H9 (cell line): ENCODE measurements around the gene ACRV1. TPM values are rescaled to one million over a fixed set of nuclear protein-coding genes. Genes with fewer than 3 reads are reported as not detected.

Source experiments
- DNase-seq: peaks from one replicate; pipeline ENCODE4 v3.0.0-alpha.2; 2017
- H2AFZ ChIP-seq: one replicate; pipeline ENCODE4 v1.6.1; 2013; ENCODE audit warnings: mild to moderate bottlenecking, low read length, control low read depth, moderate library complexity
- H2AK5ac ChIP-seq: 2 replicates; pipeline ENCODE4 v1.6.1; 2013; ENCODE audit warnings: low read length, control low read depth, mixed read lengths; ENCODE audit not compliant: insufficient read length
- H2BK120ac ChIP-seq: one replicate; pipeline ENCODE4 v1.6.1; 2013; ENCODE audit warnings: low read depth, mild to moderate bottlenecking, low read length, control low read depth, inconsistent platforms; ENCODE audit not compliant: poor library complexity, severe bottlenecking
- H2BK12ac ChIP-seq: 2 replicates; pipeline ENCODE4 v1.6.1; 2013; ENCODE audit warnings: low read length, control low read depth, mixed read lengths, low read depth; ENCODE audit not compliant: insufficient read length
- H2BK15ac ChIP-seq: 2 replicates; pipeline ENCODE4 v1.6.1; 2013; ENCODE audit warnings: low read depth, low read length, control low read depth
- H2BK20ac ChIP-seq: one replicate; pipeline ENCODE4 v1.6.1; 2013; ENCODE audit warnings: low read depth, mild to moderate bottlenecking, low read length, control low read depth, inconsistent platforms; ENCODE audit not compliant: poor library complexity, severe bottlenecking
- H2BK5ac ChIP-seq: 2 replicates; pipeline ENCODE4 v1.6.1; 2013; ENCODE audit warnings: low read length, control low read depth, mixed read lengths; ENCODE audit not compliant: insufficient read length
- H3K14ac ChIP-seq: 2 replicates; pipeline ENCODE4 v1.6.1; 2013; ENCODE audit warnings: low read length, control low read depth; ENCODE audit not compliant: insufficient read depth
- H3K18ac ChIP-seq: 2 replicates; pipeline ENCODE4 v1.6.1; 2013; ENCODE audit warnings: low read depth, mild to moderate bottlenecking, mixed read lengths, low read length, control low read depth; ENCODE audit not compliant: insufficient read length
- H3K23ac ChIP-seq: 2 replicates; pipeline ENCODE4 v1.6.1; 2013; ENCODE audit warnings: low read length, control low read depth, mixed read lengths, low read depth; ENCODE audit not compliant: insufficient read length
- H3K23me2 ChIP-seq: 2 replicates; pipeline ENCODE4 v1.6.1; 2013; ENCODE audit warnings: low read depth, mild to moderate bottlenecking, mixed read lengths, low read length, control low read depth; ENCODE audit not compliant: insufficient read length, poor library complexity, severe bottlenecking
- H3K27ac ChIP-seq: 2 replicates; pipeline ENCODE4 v1.5.1; 2013; ENCODE audit warnings: low read length, control low read depth, mixed read lengths, low read depth; ENCODE audit not compliant: insufficient read length
- H3K27me3 ChIP-seq: 2 replicates; pipeline ENCODE4 v1.6.1; 2013; ENCODE audit warnings: low read length, control low read depth, inconsistent platforms; ENCODE audit not compliant: insufficient read depth
- H3K4ac ChIP-seq: 2 replicates; pipeline ENCODE4 v1.6.1; 2013; ENCODE audit warnings: low read depth, mild to moderate bottlenecking, control low read depth, inconsistent platforms, low read length, moderate library complexity
- H3K4me1 ChIP-seq: 2 replicates; pipeline ENCODE4 v1.6.1; 2013; ENCODE audit warnings: low read length, control low read depth, inconsistent platforms; ENCODE audit not compliant: insufficient read depth
- H3K4me2 ChIP-seq: 2 replicates; pipeline ENCODE4 v1.6.1; 2013; ENCODE audit warnings: low read length, control low read depth, mixed read lengths; ENCODE audit not compliant: insufficient read length, insufficient read depth
- H3K56ac ChIP-seq: 2 replicates; pipeline ENCODE4 v1.6.1; 2013; ENCODE audit warnings: low read depth, mild to moderate bottlenecking, mixed read lengths, low read length, control low read depth; ENCODE audit not compliant: insufficient read length
- H3K79me1 ChIP-seq: 2 replicates; pipeline ENCODE4 v1.6.1; 2013; ENCODE audit warnings: low read depth, mild to moderate bottlenecking, moderate library complexity, low read length, control low read depth, inconsistent platforms; ENCODE audit not compliant: insufficient read depth, poor library complexity, severe bottlenecking
- H3K79me2 ChIP-seq: 2 replicates; pipeline ENCODE4 v1.6.1; 2013; ENCODE audit warnings: low read length, control low read depth, inconsistent platforms; ENCODE audit not compliant: insufficient read depth
- H3K9ac ChIP-seq: 2 replicates; pipeline ENCODE4 v1.6.1; 2013; ENCODE audit warnings: low read length, control low read depth, mixed read lengths; ENCODE audit not compliant: insufficient read length; ENCODE audit errors: extremely low read depth
- H3K9me3 ChIP-seq: one replicate; pipeline ENCODE4 v1.6.1; 2013; ENCODE audit warnings: low read depth, low read length, inconsistent platforms; ENCODE audit not compliant: control insufficient read depth
- H3T11ph ChIP-seq: one replicate; pipeline ENCODE4 v1.6.1; 2013; ENCODE audit warnings: mild to moderate bottlenecking, low read length, control low read depth, inconsistent platforms
- H4K20me1 ChIP-seq: one replicate; pipeline ENCODE4 v1.6.1; 2013; ENCODE audit not compliant: control insufficient read depth, insufficient read length, insufficient read depth
- H4K5ac ChIP-seq: 2 replicates; pipeline ENCODE4 v1.6.1; 2013; ENCODE audit warnings: low read depth, mild to moderate bottlenecking, mixed read lengths, low read length, control low read depth; ENCODE audit not compliant: insufficient read length
- H4K8ac ChIP-seq: replicated peaks from 2 replicates; pipeline ENCODE4 v1.6.1; 2013; ENCODE audit warnings: low read length, control low read depth, mixed read lengths, low read depth; ENCODE audit not compliant: insufficient read length
- H4K91ac ChIP-seq: 2 replicates; pipeline ENCODE4 v1.6.1; 2013; ENCODE audit warnings: low read depth, mild to moderate bottlenecking, moderate library complexity, mixed read lengths, low read length, control low read depth; ENCODE audit not compliant: insufficient read length
- H3K27ac Mint-ChIP-seq, 3 experiments: 2 replicates in 2 of 3; 3 replicates in 1 of 3; pipeline ENCODE4 v1.8.0; 2020 to 2021; ENCODE audit warnings: mixed read lengths in 3 of 3, mild to moderate bottlenecking in 1 of 3, moderate library complexity in 1 of 3
- H3K27me3 Mint-ChIP-seq: 2 replicates; pipeline ENCODE4 v1.8.0; 2021; ENCODE audit warnings: low read depth, mild to moderate bottlenecking, moderate library complexity, mixed read lengths
- H3K36me3 Mint-ChIP-seq, 3 experiments: 2 replicates in 2 of 3; 3 replicates in 1 of 3; pipeline ENCODE4 v1.8.0; 2020 to 2021; ENCODE audit warnings: low read depth in 3 of 3, mixed read lengths in 3 of 3; ENCODE audit not compliant: insufficient read depth in 1 of 3
- H3K4me1 Mint-ChIP-seq, 2 experiments: 2 replicates each; pipeline ENCODE4 v1.8.0; 2020; ENCODE audit warnings: mixed read lengths in 2 of 2
- H3K4me3 Mint-ChIP-seq, 2 experiments: 2 replicates in 1 of 2; 3 replicates in 1 of 2; pipeline ENCODE4 v1.8.0; 2020 to 2021; ENCODE audit warnings: mild to moderate bottlenecking in 2 of 2, mixed read lengths in 2 of 2, moderate library complexity in 1 of 2
- H3K9me3 Mint-ChIP-seq, 2 experiments: 2 replicates in 1 of 2; 3 replicates in 1 of 2; pipeline ENCODE4 v1.8.0; 2020; ENCODE audit warnings: mild to moderate bottlenecking in 2 of 2, mixed read lengths in 2 of 2, moderate library complexity in 1 of 2
- CTCF ChIP-seq: fragments of 200-600 bp; sonication (generic); conservative IDR thresholded peaks from 3 replicates; pipeline ENCODE4 v1.8.0; 2021; ENCODE audit warnings: antibody characterized with exemption, mild to moderate bottlenecking
- WGBS: extraction: QIAGEN DNeasy Blood & Tissue Kit; methylation state at CpG from one replicate; pipeline ENCODE4 v1.1.7; 2013; ENCODE audit warnings: missing lambda C conversion rate, low lambda C conversion rate, mixed read lengths; ENCODE audit not compliant: insufficient read length; ENCODE audit errors: extremely low coverage; 5-methylcytosine and 5-hydroxymethylcytosine counted together
- total RNA-seq: library from RNA; stranded (reverse); gene quantifications from 2 replicates; pipeline ENCODE4 v1.2.1, GENCODE V29; 2021

The ACRV1 gene
- total RNA-seq, 1 experiment from 2014 or later: not detected

GRCh38 chr11:125637840-125638239 is 42.8 kb downstream of the ACRV1 start:
- Histone ChIP-seq H2BK12ac (no peak overlapping the region), H2BK15ac (no peak overlapping the region), H3K79me2 (0 out of 2 replicates have a peak, but pooled peaks cover 2% of the 10 kb centered on the region), H2AK5ac (no peak overlapping the region), H3K79me1 (no peaks in the 10 kb centered on the region), H3K14ac (no peak overlapping the region), H4K91ac (no peak overlapping the region), H3K9me3 (no peaks in the 10 kb centered on the region), H3K18ac (no peak overlapping the region), H2AFZ (no peak overlapping the region), H4K8ac (no peak overlapping the region), H2BK120ac (no peak overlapping the region), H3K27ac (no peak overlapping the region), H3K4ac (no peak overlapping the region), H3K4me1 (no peaks in the 10 kb centered on the region), H3K4me2 (no peak overlapping the region), H4K5ac (no peak overlapping the region), H4K20me1 (no peaks in the 10 kb centered on the region), H3T11ph (no peak overlapping the region), H2BK20ac (no peak overlapping the region), H3K23me2 (no peaks in the 10 kb centered on the region), H3K23ac (no peak overlapping the region), H3K9ac (no peak overlapping the region), H2BK5ac (no peak overlapping the region), H3K27me3 (no peaks in the 10 kb centered on the region), H3K56ac (no peak overlapping the region)
- H3K27me3 Mint-ChIP-seq: no peaks in the 10 kb centered on the region
- peak; percentile 18; the same call in 1 of the 3 replicates for TF ChIP-seq CTCF
- no peaks in the 10 kb centered on the region for H3K4me1 Mint-ChIP-seq
- no peaks in the 10 kb centered on the region for H3K9me3 Mint-ChIP-seq
- H3K36me3 Mint-ChIP-seq: peaks cover 41 to 81% (median 80%) of the 10 kb centered on the region in 3 experiments; a peak in 6 of 7 replicates
- WGBS: no CpG with 5 or more reads among the region's 3 CpGs
- no peak overlapping the region for H3K4me3 Mint-ChIP-seq
- DNase-seq: no peak
- H3K27ac Mint-ChIP-seq: no peak overlapping the region
